B cell (primary cell): Measurements from ENCODE around the gene KLRC2.

Source experiments
- EZH2 ChIP-seq: IDR thresholded peaks from 2 replicates; pipeline ENCODE4 v1.6.1; 2012; ENCODE audit warnings: borderline replicate concordance, low read depth, mild to moderate bottlenecking, moderate library complexity, low read length; ENCODE audit not compliant: insufficient read depth, poor library complexity, severe bottlenecking
- TF ChIP-seq, protein P1 (sequence below): fragments of 200-600 bp; IDR thresholded peaks from one replicate; pipeline ENCODE4 v1.8.0; 2022; ENCODE audit warnings: antibody characterized with exemption, mild to moderate bottlenecking

DNA sequence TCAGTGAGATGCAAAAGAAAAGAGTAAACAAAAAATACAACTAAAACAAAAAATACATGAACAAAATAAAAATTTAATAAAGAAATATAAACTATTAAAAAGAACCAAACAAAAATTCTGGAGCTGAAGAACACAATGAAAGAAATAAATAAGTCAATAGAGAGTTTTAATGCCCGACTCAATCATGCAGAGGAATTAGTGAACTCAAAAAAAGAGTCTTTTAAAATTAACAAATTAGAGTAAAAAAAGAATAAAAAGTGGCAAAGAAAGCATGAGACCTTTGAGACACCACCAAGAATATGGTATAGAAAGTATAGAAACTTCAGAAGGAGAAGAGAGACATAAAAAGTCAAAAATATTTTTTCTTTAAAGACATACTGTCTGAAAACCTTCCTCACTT is 20.0 kb upstream of the KLRC2 start:
- TF ChIP-seq, protein P1, sequence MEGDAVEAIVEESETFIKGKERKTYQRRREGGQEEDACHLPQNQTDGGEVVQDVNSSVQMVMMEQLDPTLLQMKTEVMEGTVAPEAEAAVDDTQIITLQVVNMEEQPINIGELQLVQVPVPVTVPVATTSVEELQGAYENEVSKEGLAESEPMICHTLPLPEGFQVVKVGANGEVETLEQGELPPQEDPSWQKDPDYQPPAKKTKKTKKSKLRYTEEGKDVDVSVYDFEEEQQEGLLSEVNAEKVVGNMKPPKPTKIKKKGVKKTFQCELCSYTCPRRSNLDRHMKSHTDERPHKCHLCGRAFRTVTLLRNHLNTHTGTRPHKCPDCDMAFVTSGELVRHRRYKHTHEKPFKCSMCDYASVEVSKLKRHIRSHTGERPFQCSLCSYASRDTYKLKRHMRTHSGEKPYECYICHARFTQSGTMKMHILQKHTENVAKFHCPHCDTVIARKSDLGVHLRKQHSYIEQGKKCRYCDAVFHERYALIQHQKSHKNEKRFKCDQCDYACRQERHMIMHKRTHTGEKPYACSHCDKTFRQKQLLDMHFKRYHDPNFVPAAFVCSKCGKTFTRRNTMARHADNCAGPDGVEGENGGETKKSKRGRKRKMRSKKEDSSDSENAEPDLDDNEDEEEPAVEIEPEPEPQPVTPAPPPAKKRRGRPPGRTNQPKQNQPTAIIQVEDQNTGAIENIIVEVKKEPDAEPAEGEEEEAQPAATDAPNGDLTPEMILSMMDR, result no peak
- no peak for TF ChIP-seq EZH2
